Thyroid gland (tissue), 4 donors: ENCODE measurements around the gene RUSC1. TPM values are rescaled to one million over a fixed set of nuclear protein-coding genes. Genes with fewer than 3 reads are reported as not detected.

Experiments
- DNase-seq, 2 donors: peaks; one replicate each; pipeline ENCODE4 v3.0.0-alpha.2; 2019
- H3K27ac ChIP-seq, 3 donors: fragments of 200-600 bp; sonication (generic); 1 replicate in 2 of 3; 2 replicates in 1 of 3; pipeline ENCODE4 v1.5.1; 2016 to 2019; ENCODE audit warnings: mild to moderate bottlenecking in 1 of 3, moderate library complexity in 1 of 3
- H3K27me3 ChIP-seq: fragments of 200-600 bp; sonication (generic); one replicate; pipeline ENCODE4 v1.5.1; 2019
- H3K36me3 ChIP-seq, 2 donors: fragments of 200-600 bp; sonication (generic); one replicate each; pipeline ENCODE4 v1.5.1; 2016 to 2019
- H3K4me1 ChIP-seq, 2 donors: fragments of 200-600 bp; sonication (generic); one replicate each; pipeline ENCODE4 v1.5.1; 2017 to 2019
- H3K4me3 ChIP-seq, 3 donors: fragments of 200-600 bp; sonication (generic); replicated peaks in 1 of 3; 1 replicate in 2 of 3; 2 replicates in 1 of 3; pipeline ENCODE4 v1.5.1; 2016; ENCODE audit warnings: mild to moderate bottlenecking in 1 of 3
- H3K9me3 ChIP-seq: fragments of 200-600 bp; sonication (generic); one replicate; pipeline ENCODE4 v1.5.1; 2017
- CTCF ChIP-seq, 6 experiments: fragments of 200-600 bp in 3 of 6; fragments of 450-650 bp in 3 of 6; sonication (generic) in 3 of 6; IDR thresholded peaks; one replicate each; pipeline ENCODE4 v1.5.1; 2016 to 2019; ENCODE audit warnings: antibody characterized with exemption in 6 of 6, mild to moderate bottlenecking in 2 of 6, inconsistent platforms in 1 of 6, moderate library complexity in 1 of 6
- POLR2A ChIP-seq, 2 donors: fragments of 450-650 bp; IDR thresholded peaks; one replicate each; pipeline ENCODE4 v1.6.1; 2017; ENCODE audit warnings: antibody characterized with exemption in 2 of 2, mild to moderate bottlenecking in 2 of 2, moderate library complexity in 1 of 2
- WGBS, 2 donors: methylation state at CpG; one replicate each; pipeline ENCODE4 v1.1.5; 2017; 5-methylcytosine and 5-hydroxymethylcytosine counted together
- intact Hi-C: fragments of 100-400 bp; cut with DNase I; formaldehyde crosslinking; loops from one replicate; pipeline ENCODE4 v1.15.1; 2023
- total RNA-seq, 4 donors: library from RNA; depleted of rRNA; stranded (reverse); fragments of >200 nt; gene quantifications; one replicate each; pipeline ENCODE4 v1.2.3, GENCODE V29; 2016

The RUSC1 gene
- total RNA-seq, 4 donors from 2014 or later = 14.9 to 20.1 (median 16.9) TPM

GRCh38 chr1:155329980-155330598 lies 9.4 kb downstream of the RUSC1 start:
- intact Hi-C loops = no loop called here
- 91 to 93% methylated on average over 8 to 11 of the region's 11 CpGs for WGBS, 2 donors
- no peak for TF ChIP-seq CTCF (IDR thresholded peaks at IDR 0.05)
- no peak for TF ChIP-seq POLR2A (IDR thresholded peaks at IDR 0.05)
- no peaks in the 10 kb centered on the region for H3K9me3 ChIP-seq
- no peak overlapping the region for H3K27ac ChIP-seq
- peaks cover 19 to 25% of the 10 kb centered on the region in 2 donors for H3K36me3 ChIP-seq
- no peaks in the 10 kb centered on the region for H3K27me3 ChIP-seq
- DNase-seq = no peak
- H3K4me1 ChIP-seq = peaks cover 7 to 9% of the 10 kb centered on the region in 2 donors
- no peak overlapping the region for H3K4me3 ChIP-seq

GRCh38 chr1:155334962-155335361 lies 14.3 kb downstream of the RUSC1 start:
- DNase-seq = no peak
- no peak overlapping the region for H3K4me3 ChIP-seq
- H3K9me3 ChIP-seq = no peaks in the 10 kb centered on the region
- TF ChIP-seq CTCF (IDR thresholded peaks at IDR 0.05) (no peak), POLR2A (IDR thresholded peaks at IDR 0.05) (no peak)
- H3K27ac ChIP-seq = no peak overlapping the region
- WGBS, 2 donors = 39 to 60% methylated on average over 1 of the region's 1 CpG
- H3K36me3 ChIP-seq = peaks cover 35 to 52% of the 10 kb centered on the region in 2 donors
- no peaks in the 10 kb centered on the region for H3K27me3 ChIP-seq
- intact Hi-C loops = no loop called here
- no peaks in the 10 kb centered on the region for H3K4me1 ChIP-seq

- H3K4me1 ChIP-seq = no peaks in the 10 kb centered on the region
- 96 to 98% methylated on average over 8 of the region's 8 CpGs for WGBS, 2 donors
- no peak overlapping the region for H3K4me3 ChIP-seq
- H3K27ac ChIP-seq = no peak overlapping the region
- H3K9me3 ChIP-seq = no peaks in the 10 kb centered on the region
- intact Hi-C loops = no loop called here
- no peaks in the 10 kb centered on the region for H3K27me3 ChIP-seq
- H3K36me3 ChIP-seq = peaks cover 56 to 83% of the 10 kb centered on the region in 2 donors
- no peak for DNase-seq
- TF ChIP-seq CTCF (IDR thresholded peaks at IDR 0.05) (no peak), POLR2A (IDR thresholded peaks at IDR 0.05) (no peak)
These were observed 18.9 kb downstream of the RUSC1 start for GRCh38 chr1:155339515-155340097.

- H3K36me3 ChIP-seq = peaks cover 74 to 90% of the 10 kb centered on the region in 2 donors
- 95 to 97% methylated on average over 3 of the region's 3 CpGs for WGBS, 2 donors
These were observed 22.1 kb downstream of the RUSC1 start for GRCh38 chr1:155342842-155343241.

More at GRCh38 chr1:155342842-155343241, 22.1 kb downstream of the RUSC1 start:
- intact Hi-C loops = no loop called here
- TF ChIP-seq POLR2A (IDR thresholded peaks at IDR 0.05) (no peak), CTCF (IDR thresholded peaks at IDR 0.05) (no peak)
- H3K4me1 ChIP-seq = no peaks in the 10 kb centered on the region
- H3K27ac ChIP-seq = no peak overlapping the region
- no peaks in the 10 kb centered on the region for H3K27me3 ChIP-seq
- DNase-seq = no peak
- H3K4me3 ChIP-seq = no peak overlapping the region
- H3K9me3 ChIP-seq = no peaks in the 10 kb centered on the region
